Left ventricle myocardium inferior (tissue), 1 donor: Measurements from ENCODE around the gene CD82. TPM values are rescaled to one million over a fixed set of nuclear protein-coding genes. Genes with fewer than 3 reads are reported as not detected.
A peak's percentile ranks its signal among the peaks of the same experiment; 100 is the strongest.

Experiments
- DNase-seq: peaks from one replicate; pipeline ENCODE4 v3.0.0-alpha.2; 2020
- H3K27ac ChIP-seq: fragments of 200-600 bp; replicated peaks from 2 replicates; pipeline ENCODE4 v1.8.0; 2021
- H3K27me3 ChIP-seq: fragments of 200-600 bp; 2 replicates; pipeline ENCODE4 v1.8.0; 2021; ENCODE audit warnings: low read depth
- H3K36me3 ChIP-seq: fragments of 200-600 bp; 2 replicates; pipeline ENCODE4 v1.8.0; 2021
- H3K4me1 ChIP-seq: fragments of 200-600 bp; 2 replicates; pipeline ENCODE4 v1.8.0; 2021
- H3K4me3 ChIP-seq: fragments of 200-600 bp; 2 replicates; pipeline ENCODE4 v1.8.0; 2021; ENCODE audit warnings: mild to moderate bottlenecking, moderate library complexity
- H3K9me3 ChIP-seq: fragments of 200-600 bp; replicated peaks from 2 replicates; pipeline ENCODE4 v1.8.0; 2021
- CTCF ChIP-seq: fragments of 200-600 bp; IDR thresholded peaks from 2 replicates; pipeline ENCODE4 v1.8.0; 2021; ENCODE audit warnings: antibody characterized with exemption, mild to moderate bottlenecking, borderline replicate concordance
- intact Hi-C: fragments of 100-400 bp; cut with micrococcal nuclease; formaldehyde crosslinking; loops from one replicate; pipeline ENCODE4 v1.11.0; 2022
- total RNA-seq: library from RNA; stranded (reverse); fragmentation: NEBNext Ultra II Directional; extraction: Animal tissue kit (Norgen Biotek cat#: 25700); gene quantifications from one replicate; pipeline ENCODE4 v1.2.1, GENCODE V29; 2021
- donor health status: DM: no; HTN: yes; CAD: no; lungs with severe emphysema.

CD82 gene
- total RNA-seq, 1 donor from 2014 or later, result 49.6 TPM

DNA sequence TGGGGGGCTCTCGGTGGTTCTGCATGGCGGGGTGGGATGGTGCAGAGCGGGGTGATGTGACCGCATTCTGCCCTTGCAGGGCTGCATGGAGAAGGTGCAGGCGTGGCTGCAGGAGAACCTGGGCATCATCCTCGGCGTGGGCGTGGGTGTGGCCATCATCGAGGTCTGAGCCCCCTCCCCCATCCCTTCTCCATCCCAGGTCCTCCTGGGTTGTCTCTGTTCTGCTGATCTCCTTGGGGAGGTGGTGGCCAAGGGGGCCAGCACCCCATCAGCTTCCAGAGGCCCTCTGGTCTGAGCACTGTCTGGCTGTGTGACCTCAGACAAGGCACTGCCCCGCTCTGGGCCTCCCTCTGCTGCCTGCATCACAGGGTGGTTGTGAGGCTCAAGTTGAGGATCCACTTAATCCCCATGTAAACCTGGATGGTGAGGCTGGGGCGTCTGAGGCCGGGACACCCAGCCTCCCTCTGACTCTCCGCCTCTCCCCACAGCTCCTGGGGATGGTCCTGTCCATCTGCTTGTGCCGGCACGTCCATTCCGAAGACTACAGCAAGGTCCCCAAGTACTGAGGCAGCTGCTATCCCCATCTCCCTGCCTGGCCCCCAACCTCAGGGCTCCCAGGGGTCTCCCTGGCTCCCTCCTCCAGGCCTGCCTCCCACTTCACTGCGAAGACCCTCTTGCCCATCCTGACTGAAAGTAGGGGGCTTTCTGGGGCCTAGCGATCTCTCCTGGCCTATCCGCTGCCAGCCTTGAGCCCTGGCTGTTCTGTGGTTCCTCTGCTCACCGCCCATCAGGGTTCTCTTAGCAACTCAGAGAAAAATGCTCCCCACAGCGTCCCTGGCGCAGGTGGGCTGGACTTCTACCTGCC, 53.3 kb downstream of the CD82 start:
- Histone ChIP-seq H3K27ac (no peak overlapping the region), H3K36me3 (peaks cover 15% of the 10 kb centered on the region), H3K9me3 (no peaks in the 10 kb centered on the region), H3K27me3 (no peaks in the 10 kb centered on the region), H3K4me1 (peaks cover 66% of the 10 kb centered on the region), H3K4me3 (no peak overlapping the region)
- TF ChIP-seq CTCF, result no peak
- DNase-seq, result peak; percentile 12
- intact Hi-C loops, result no loop called here

- H3K4me1 ChIP-seq, result peaks cover 63% of the 10 kb centered on the region
Observed at GRCh38 chr11:44620328-44620725, 54.9 kb downstream of the CD82 start.

GRCh38 chr11:44621140-44621681, 55.7 kb downstream of the CD82 start:
- no peaks in the 10 kb centered on the region for H3K9me3 ChIP-seq
- H3K4me3 ChIP-seq, result peak overlapping the region; percentile 48
- peaks cover 54% of the 10 kb centered on the region for H3K4me1 ChIP-seq
- intact Hi-C loops, result loop anchor here (5.0 kb wide), 1 partner anchor 291 kb away; no protein-coding TSS in a partner anchor
- H3K27ac ChIP-seq, result no peak overlapping the region
- H3K36me3 ChIP-seq, result peaks cover 15% of the 10 kb centered on the region
- DNase-seq, result peak; percentile 80
- peak; percentile 98 for TF ChIP-seq CTCF
- no peaks in the 10 kb centered on the region for H3K27me3 ChIP-seq

More at GRCh38 chr11:44620328-44620725, 54.9 kb downstream of the CD82 start:
- H3K36me3 ChIP-seq, result peaks cover 15% of the 10 kb centered on the region
- H3K4me3 ChIP-seq, result no peak overlapping the region
- peak; percentile 12 for DNase-seq
- TF ChIP-seq CTCF, result no peak
- intact Hi-C loops, result loop anchor here (5.0 kb wide), 1 partner anchor 292 kb away; no protein-coding TSS in a partner anchor
- no peak overlapping the region for H3K27ac ChIP-seq
- no peaks in the 10 kb centered on the region for H3K27me3 ChIP-seq
- no peaks in the 10 kb centered on the region for H3K9me3 ChIP-seq

GRCh38 chr11:44621784-44622183, 56.3 kb downstream of the CD82 start:
- no peak overlapping the region for H3K4me3 ChIP-seq
- DNase-seq, result no peak
- peaks cover 48% of the 10 kb centered on the region for H3K4me1 ChIP-seq
- intact Hi-C loops, result loop anchor here (5.0 kb wide), 1 partner anchor 291 kb away; no protein-coding TSS in a partner anchor
- no peak for TF ChIP-seq CTCF
- no peaks in the 10 kb centered on the region for H3K27me3 ChIP-seq
- peaks cover 15% of the 10 kb centered on the region for H3K36me3 ChIP-seq
- peaks cover 3% of the 10 kb centered on the region for H3K9me3 ChIP-seq
- no peak overlapping the region for H3K27ac ChIP-seq

DNA sequence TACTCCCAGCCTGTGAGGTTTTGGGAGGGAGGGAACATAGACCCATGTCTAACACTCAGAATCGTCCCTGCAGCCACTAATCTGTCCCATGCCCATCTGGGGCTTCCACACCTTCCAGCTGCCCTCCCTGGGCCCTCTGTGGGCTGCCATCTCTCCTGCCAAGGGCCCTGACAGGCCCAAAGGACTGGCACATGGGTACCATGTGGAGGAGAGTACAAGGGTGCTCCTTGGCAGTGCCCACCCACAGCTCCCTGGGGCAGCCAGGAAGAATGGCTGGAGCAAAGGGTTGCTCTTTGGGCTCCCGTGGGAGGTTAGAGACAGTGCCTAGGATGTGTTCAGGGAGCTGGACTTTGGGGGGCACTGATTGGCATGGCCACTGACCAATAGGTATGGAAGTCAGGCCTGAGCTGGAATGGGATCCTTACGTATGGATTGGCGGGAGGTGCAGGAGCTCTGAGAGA, 56.8 kb downstream of the CD82 start:
- H3K27ac ChIP-seq, result peak overlapping the region; percentile 69

More for the DNA sequence above, 56.8 kb downstream of the CD82 start:
- intact Hi-C loops, result loop anchor here (5.0 kb wide), 1 partner anchor 290 kb away; no protein-coding TSS in a partner anchor
- H3K9me3 ChIP-seq, result peaks cover 4% of the 10 kb centered on the region
- no peak for DNase-seq
- H3K4me1 ChIP-seq, result peaks cover 46% of the 10 kb centered on the region
- TF ChIP-seq CTCF, result no peak
- no peak overlapping the region for H3K4me3 ChIP-seq
- peaks cover 15% of the 10 kb centered on the region for H3K36me3 ChIP-seq
- no peaks in the 10 kb centered on the region for H3K27me3 ChIP-seq
